RPMI7951 (cell line): ENCODE results near the gene CCNK. TPM values are rescaled to one million over a fixed set of nuclear protein-coding genes. Genes with fewer than 3 reads are reported as not detected.
A peak's percentile ranks its signal among the peaks of the same experiment; 100 is the strongest.

Source experiments
- DNase-seq: peaks from one replicate; pipeline ENCODE4 v3.0.0-alpha.2; 2012; ENCODE audit warnings: low read depth
- total RNA-seq: library from RNA; depleted of rRNA; stranded (reverse); fragments of >200 nt; shearing (Covaris generic); gene quantifications from 2 replicates; pipeline ENCODE4 v1.2.3, GENCODE V29; 2014; rRNA removed

CCNK gene
- total RNA-seq: 15.0 and 15.7 TPM in 2 replicates

DNA sequence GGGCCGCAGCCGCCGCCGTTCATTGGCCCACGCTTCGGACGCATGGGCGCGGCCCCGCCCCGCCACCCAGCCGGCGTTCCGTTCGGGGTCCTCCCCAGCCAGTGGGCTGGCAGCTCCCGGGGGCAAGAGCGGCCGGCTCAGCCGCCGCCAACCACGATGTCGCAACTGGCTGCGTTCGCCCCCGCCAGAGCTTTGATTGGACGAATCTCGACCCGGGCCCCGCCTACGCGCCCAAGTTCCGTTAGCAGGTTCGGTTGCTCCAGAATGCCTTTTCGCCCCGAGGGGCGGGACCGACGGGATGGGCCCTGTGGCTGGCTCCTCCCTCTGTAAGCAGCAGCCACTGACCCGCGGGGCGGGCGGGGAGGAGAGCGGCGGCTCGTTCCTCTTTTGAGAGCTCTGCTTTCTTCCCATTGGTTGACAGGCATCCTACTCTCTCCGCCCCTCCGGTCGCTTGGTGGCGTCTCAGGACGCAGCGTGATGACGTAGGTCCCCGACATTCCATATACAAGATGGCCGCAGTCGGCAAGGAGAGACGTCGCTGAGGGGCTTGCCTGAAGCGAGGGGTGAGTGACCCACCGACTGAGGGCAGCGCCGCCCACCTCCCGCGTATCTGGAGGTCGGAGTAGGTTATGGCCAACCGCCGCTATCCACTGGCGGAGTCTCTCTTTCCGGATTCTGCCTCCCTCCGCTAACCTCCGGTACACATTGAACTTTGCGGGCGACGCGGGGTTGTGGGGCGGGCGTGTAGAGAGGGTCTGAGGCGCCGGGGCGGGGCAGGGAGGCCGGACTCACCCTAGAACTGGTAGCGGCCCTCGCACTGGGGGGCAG lies at the start of gene CCNK:
CCNK (plus strand) TSS at position 493 of the 828 bp plus-strand sequence. CDS start 11,269 bp downstream, outside the sequence.
- DNase-seq: peak; percentile 99

DNA sequence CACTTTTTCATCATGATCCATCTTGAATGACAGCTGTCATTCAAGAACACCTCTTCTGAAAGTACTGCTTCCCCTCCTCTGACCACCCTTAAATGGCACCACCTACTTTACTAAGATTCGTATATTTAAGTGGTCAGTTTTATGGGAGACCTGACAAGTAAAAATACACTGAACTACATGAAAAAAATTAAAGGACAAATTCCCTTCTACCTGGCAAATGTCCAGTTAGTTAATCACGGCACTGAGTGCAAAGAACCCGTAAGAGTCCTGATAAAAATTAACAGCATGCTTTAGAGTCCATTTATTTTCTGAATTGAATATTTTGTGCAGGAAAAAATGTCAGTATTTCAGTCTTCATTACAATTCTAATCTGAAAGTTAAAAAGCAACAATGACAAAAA lies 49.2 kb upstream of the CCNK start:
- no peak for DNase-seq

DNA sequence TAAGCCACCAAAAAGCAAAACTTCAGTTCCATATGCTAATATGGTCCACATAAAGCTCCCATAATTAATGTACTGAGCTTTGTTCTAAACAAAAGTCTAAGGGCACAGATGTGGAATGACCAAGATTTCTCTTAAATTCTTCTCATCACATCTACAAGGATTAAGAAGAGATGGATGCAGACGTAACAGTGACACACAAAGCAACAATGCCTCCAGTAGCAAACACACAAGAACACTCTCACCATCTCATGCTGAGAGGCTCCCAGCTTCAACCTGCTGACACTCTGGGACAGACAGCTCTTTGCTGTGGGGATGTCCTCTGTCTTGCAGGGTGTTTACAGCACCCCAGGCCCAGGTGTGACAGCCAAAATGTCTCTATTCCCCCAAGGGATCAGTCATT lies 48.7 kb upstream of the CCNK start:
- no peak for DNase-seq

DNA sequence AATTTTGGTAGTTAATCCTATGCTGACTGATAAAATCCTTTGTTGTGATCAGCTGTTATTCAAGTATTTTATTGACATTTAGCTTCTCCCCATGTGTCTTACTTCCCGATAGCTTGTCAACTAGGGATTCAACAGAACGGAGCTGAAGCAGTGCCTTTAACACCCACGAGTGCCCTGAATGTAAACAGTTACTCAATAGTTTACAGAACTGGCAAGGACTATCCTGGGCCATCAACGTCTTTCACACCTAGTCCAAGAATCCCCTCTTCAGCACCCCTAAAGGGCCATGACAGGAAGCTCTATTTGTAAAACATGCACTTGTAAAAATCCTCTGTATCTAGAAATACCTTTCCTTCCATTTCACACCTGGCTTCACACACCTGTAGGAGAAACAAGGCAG lies 45.9 kb upstream of the CCNK start:
- DNase-seq: no peak

DNA sequence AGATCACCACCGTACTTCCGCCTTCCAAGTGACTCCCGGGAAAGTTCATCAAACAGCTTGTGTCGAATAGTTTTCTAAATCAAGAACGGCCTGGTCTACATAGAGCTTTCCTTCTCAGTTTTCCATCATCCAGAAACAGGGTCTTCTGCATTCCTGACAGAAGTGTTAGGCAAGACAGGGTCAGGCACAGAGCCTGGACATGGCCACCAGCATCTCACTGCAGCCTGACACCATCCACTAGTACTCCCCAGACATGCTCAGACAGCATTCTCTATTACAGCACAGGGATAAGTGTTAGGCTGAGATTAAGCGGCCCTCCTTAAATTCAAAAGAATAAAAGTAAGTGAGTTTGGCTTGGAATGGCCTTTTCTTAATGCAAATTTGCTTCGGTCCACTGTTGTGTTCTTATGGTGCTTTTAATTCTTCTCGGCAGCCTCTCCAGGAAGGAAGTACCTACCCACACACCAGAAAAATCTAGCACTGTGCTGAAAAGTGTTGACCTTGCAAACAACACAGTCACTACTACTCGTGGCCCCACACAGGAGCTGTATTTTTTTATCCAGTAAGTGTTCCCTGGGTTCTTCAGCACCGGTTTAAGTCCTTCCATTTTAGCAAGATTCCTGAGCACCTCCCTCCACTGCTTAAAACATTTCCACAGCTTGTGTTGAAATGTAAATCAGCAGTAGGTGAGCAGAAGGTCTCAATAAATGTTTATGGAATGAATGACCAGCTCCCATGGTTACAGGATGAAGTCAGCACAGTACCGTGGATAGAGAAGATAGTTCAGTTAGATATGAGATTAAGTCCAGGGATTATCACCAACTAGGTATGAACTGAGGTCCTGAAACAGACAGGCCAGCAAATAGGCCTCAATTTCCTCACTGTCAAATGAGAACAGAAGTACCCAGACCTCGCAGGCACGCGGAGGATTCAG lies 44.7 kb upstream of the CCNK start:
- DNase-seq: no peak

DNA sequence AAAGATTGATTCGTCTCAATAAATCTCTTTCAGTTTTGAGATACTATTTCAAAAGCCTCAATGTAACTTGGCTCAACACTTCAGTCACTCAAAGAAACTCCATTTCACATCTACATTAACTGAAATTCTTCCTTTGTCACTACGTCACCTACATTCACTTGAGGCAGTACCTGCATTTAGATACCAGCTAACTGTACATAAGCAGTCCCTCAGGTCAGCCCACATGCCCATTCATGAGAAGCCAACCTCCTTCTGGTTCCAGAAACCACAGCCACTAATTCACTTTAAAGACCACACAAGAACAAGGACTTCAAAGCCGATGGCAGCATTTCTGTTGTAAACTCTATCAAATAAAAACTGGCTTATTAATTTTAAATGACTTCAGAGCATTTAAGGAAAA lies 43.5 kb upstream of the CCNK start:
- DNase-seq: no peak

DNA sequence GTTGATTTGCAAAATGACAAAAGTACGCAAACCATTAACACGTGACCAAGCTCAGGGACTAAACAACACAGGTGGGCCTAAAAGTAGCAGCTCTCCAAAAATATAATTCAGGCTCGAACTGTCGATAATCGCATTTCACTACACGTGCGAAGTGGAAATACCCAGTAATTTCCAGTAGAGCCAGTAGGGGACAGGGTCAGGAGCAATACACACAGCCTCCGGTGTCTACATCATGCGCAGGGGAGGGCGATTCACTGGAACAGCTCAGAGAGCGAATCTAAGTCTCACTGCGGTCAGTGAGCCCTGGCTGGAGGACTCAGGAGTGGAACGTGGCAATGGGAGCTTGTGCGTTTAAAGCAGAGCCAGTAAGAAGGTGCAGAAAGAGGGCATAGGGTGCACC lies 40.9 kb upstream of the CCNK start:
- no peak for DNase-seq

DNA sequence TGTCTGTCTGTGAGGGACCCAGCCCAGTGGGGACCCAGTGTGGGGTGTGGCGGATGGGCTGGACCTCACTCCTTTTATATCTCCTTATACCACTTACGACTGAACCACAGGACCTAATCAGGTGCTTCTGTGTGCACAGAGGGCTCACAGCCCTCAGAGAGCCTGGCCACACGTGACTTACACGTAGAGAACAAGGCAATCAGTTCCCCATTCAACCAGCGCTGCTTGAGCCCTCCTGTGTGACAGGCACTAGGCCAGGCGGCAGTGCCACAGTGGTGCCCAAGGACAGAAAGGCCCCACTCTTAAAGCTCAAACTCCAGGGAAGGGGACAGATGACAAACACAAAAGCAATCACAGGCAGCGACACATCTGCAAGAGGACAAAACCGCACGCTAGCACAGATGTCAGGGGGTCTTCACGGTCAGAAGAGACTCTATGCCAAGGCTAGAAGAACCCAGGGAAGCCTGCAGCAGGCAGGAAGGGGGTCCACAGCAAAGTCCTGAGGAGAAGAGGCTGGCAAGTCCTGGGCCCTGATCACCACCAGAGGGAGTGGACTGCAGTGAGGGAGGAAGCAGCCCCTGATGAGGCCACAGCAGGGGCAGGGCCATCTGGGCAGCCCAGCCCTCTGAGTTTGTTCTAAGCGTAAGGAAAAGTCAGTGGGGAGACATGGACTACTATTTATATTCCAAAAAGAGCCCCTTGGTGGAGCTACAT lies 39.9 kb upstream of the CCNK start:
- no peak for DNase-seq

DNA sequence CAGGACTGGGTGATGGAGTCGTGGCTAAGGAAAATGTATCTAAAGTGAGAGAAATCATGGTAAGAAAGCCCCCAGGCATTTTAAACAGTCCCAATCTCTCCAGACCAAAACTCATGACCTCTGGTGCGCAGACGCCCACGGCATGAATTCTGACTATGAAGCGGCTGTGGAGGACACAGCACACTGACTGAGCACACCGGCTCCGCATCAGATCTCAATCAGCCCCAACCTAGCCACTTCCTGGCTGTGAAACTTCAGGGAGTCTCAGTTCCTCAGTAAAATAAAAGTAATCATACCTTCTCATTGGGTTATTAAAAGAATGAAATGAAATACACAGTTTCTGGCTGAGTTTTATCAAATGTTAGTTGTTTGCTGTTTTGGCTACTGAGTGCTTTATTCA lies 39.3 kb upstream of the CCNK start:
- no peak for DNase-seq

DNA sequence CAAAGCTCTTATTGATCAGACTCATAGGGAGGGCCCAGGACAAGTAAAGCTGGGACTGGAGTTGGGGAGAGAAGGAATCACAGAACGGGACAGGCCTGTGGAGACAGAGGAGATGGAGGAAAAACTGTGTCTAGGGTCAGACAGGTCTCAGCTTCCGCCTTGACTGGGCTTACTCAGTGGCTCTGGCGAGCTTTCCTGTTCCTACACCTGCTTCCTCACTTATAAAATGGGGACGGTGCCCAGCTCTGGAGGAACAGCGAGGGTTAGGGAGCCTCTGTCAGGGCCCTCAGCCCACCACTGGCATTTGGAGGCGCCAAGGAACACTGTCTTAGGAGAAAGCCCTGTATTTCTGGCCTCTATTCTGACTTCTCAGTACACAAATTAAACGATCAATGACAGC lies 35.3 kb upstream of the CCNK start:
- no peak for DNase-seq

DNA sequence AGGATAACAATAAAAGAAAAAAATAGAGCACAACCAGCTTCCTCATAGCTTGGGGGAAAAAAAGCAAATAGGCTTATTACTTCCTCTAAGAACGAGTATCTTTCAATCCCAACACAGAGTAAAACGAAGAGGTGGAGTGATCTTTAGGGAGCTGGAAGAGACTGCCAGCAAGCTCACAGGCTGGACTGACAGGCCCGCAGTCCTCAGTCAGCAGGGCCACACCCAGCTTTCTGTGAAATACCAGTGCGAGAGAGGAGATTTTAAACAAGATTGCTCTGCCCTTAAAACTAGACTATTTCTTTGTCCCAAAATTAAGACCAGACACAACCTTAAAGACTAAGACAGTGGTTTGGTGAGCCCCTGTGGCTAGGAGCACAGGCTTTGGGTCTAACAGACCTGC lies 33.5 kb upstream of the CCNK start:
- no peak for DNase-seq

DNA sequence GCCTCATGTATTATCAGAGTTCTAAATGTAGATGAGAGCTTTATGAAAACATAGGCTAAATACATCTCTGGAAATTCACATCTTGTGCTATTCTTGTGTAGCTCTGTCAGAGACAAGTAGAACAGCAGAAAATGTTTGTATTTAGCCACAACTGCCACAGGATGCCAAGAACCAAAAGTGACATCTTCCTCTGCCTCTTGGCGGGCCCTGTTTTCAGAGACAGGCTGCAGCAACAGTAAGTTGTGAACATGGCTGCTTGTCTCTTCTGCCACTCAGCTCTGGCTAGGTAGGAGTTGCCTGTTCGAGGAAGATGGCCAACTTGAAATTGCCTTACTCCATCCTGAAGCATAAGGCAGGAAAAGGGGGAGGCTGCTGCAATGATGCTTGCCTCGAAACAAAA lies 30.9 kb upstream of the CCNK start:
- no peak for DNase-seq

DNA sequence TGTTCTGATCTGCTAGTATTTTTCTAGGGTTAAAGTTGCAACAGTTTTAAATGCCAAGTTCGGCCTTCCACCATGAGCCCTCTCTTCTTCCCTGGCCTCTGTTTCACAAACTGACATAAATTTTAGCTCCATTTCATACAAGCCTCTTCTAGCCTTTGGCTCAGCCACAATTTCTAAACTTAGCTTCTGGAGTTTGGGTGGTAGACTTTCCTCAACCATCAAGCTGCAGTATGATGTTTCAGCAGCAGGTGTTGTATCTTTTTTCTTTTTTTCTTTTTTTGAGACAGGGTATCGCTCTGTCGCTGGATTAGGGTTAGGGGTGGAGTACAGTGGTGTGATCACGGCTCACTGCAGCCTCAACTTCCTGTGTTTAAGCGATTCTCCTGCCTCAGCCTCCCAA lies 30.0 kb upstream of the CCNK start:
- no peak for DNase-seq

DNA sequence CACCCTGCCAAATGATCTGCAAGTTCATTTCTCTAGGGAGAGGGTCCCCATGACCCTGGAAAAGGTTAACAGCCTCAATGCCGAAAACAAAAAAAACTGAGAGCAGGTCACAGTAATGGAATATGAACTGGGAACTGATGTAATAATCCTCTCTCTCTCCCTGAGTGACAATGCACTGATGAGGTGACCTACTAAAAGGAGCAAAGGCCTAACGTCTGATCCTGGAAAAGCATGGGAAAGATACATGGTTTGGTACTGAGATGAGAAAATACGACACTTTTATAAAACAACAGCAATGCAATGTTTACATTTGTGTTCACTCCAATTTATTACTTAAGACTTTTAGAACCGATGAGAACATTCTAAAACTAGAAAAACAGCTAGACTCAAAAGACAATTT lies 28.2 kb upstream of the CCNK start:
- DNase-seq: no peak

DNA sequence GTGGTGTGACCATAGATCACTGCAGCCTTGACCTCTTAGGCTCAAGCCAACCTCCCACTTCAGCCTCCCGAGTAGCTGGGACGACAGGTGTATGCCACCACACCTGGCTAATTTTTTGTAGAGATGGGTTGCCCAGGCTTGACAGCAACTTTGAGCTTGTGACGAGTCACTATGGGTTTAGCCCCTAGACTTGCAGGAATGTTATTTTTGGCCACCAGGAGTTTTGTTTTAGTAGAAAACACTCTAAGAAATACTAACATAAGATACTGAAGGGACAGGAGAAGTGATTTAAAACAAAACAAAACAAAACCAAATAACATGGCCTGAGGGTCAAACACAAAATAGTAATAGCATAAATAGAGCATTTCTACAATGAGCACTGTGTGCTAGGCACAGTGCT lies 27.0 kb upstream of the CCNK start:
- DNase-seq: no peak

DNA sequence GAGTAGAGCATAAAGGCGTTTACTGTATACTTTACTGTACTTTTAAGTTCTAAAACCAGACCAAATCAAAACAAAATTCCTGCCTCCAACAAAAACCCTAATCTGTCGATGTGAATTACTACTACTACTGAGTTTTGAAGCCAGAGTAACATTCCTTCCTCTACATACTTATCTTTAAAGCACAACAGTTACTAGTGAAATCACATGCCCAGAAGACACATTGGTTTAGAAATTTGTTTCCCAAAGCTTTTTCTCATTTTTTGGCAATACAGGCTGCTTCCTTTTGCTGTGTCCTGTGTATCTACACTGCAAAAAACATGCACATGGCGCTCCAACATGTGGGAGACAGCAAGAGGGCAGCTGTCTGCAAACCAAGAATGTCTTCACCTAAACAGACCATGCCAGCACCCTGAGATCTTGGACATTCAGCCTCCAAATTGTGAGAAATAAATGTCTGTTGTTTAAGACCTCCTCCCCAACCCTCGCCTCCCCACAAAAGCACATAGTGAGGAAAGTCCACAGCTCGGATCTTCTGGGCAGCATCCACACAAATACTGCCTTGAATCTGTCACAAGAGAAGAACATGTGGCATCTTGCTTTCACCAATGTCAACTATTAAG lies 21.6 kb upstream of the CCNK start:
- DNase-seq: no peak

DNA sequence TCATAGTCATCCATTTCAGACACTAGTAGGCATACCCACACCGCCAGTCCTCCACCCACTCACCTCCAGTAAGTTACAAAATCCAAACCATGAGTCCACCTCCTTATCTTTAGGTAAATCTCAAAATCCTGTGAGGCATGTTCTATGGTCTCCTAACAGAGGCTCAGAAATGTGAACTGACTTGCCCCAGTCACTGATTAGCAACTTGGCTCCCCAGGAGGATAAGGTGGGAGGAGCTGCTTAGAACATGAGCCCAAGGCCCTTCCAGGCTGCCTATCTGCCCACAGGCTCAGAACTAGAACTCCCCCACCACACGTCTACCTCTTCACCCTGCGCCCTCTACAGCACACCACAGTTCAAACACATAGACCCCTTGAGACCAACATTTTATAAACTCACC lies 20.4 kb upstream of the CCNK start:
- no peak for DNase-seq

DNA sequence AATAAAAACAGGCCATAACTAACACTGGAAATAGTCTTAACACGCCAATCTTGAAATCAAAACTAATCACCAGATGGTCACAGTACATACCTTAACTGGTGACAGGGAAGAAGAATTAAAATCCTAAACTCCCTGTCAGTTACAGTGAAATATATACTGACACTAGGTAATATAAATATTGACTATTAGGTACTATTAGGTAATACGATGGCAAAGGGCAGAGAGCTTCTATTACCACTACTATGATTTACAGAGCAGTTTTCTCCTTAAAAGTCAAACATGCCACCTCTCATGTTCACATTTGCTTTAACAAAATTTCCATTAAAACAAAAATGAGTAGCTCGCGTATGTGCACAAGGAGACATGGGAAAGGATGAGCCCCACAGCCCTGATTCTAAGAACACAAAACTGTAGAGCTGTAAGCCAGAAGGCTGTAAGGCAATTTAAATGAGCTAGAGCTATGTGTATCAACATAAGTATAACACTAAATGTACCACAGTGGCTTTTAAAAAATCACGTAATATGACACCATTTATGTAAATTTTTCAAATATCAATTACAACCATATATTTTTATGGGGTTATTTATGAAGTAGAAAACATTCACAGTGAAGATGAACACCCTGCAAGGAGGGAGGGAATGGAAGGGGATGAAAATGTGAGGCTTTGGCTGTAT lies 19.7 kb upstream of the CCNK start:
- no peak for DNase-seq

DNA sequence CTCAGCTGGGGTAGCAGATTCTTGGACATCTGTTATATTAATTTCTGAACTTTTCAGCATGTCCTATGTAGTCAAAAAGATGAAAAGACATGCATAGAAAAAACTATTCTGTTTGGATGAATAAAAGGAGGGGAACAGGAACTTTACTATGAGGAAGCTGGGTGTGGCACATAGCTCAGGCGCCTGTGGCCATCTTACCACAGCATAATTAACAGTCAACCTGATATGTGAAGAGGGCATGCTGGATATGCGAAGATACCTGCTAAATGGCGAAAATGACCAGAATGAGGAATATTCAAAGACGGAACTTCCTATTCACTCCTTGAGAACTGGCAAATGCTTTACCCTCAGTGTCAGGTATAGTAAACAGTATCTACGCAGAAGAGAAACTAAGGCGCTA lies 19.0 kb upstream of the CCNK start:
- DNase-seq: no peak

DNA sequence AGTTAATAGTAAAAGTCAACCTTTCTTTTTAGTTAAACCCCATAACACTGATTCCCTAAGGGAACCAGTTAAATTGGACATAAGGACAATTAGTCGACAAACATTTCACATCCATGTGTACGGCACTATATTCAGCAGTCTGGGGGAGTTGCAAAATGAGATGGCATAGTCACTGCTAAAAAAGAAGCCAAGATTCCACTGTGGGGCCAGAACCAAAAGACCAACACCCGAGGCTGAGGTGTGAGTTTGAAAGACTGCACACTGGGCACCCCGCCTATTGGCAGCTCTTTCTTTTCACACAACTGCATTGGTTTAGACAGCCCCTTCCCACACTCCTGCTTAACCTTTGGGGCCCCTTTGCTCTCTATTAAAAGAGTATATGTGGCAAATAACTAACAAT lies 17.2 kb upstream of the CCNK start:
- DNase-seq: no peak

DNA sequence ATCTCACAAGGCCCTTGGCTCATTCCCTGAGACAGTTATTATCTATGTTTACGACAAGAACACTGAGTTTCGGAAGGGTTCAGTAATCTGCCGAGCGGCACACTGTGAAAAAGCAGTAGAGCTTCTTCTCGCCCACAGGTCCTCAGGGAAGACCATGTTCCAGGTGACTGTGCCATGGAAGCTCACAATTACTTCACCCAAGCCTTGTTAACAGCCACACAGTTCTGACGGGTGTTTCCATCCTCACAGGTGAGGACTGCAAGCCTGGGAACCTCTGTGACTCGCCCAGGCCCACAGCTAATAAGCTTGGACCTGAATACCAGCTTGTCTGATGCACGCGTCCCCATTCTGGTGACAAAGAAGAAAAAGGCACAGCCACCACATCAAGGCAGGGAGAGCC lies 15.9 kb upstream of the CCNK start:
- no peak for DNase-seq
